Hepatic stellate cell (primary cell): Measurements from ENCODE around the gene PKP4.

Experiments used
- DNase-seq: peaks from one replicate; pipeline ENCODE4 v3.0.0; 2011; ENCODE audit warnings: low spot score

The PKP4 gene

GRCh38 chr2:158542577-158542976 lies 85.8 kb downstream of the PKP4 start:
- no peak for DNase-seq

- DNase-seq, result no peak
Measured at GRCh38 chr2:158543957-158544356, 87.2 kb downstream of the PKP4 start.

GRCh38 chr2:158544998-158545397 lies 88.2 kb downstream of the PKP4 start:
- no peak for DNase-seq

- DNase-seq, result no peak
Measured at GRCh38 chr2:158546412-158547144, 89.8 kb downstream of the PKP4 start.

GRCh38 chr2:158553257-158553656 lies 96.5 kb downstream of the PKP4 start:
- DNase-seq, result no peak

GRCh38 chr2:158554996-158555395 lies 98.2 kb downstream of the PKP4 start:
- DNase-seq, result no peak

- DNase-seq, result no peak
Measured at GRCh38 chr2:158556124-158556523, 99.4 kb downstream of the PKP4 start.

GRCh38 chr2:158557752-158558151 lies 101.0 kb downstream of the PKP4 start:
- no peak for DNase-seq

- no peak for DNase-seq
Measured at GRCh38 chr2:158559252-158559651, 102.5 kb downstream of the PKP4 start.

GRCh38 chr2:158560259-158560658 lies 103.5 kb downstream of the PKP4 start:
- DNase-seq, result no peak

- DNase-seq, result no peak
Measured at GRCh38 chr2:158561054-158561453, 104.3 kb downstream of the PKP4 start.

- DNase-seq, result no peak
Measured at GRCh38 chr2:158567208-158567607, 110.5 kb downstream of the PKP4 start.

GRCh38 chr2:158569284-158569683 lies 112.5 kb downstream of the PKP4 start:
- no peak for DNase-seq

- no peak for DNase-seq
Measured at GRCh38 chr2:158570869-158571268, 114.1 kb downstream of the PKP4 start.

GRCh38 chr2:158573739-158574138 lies 117.0 kb downstream of the PKP4 start:
- no peak for DNase-seq

GRCh38 chr2:158575051-158575635 lies 118.4 kb downstream of the PKP4 start:
- no peak for DNase-seq

GRCh38 chr2:158577141-158577540 lies 120.4 kb downstream of the PKP4 start:
- no peak for DNase-seq

- DNase-seq, result no peak
Measured at GRCh38 chr2:158578703-158579330, 122.1 kb downstream of the PKP4 start.

GRCh38 chr2:158579928-158580327 lies 123.2 kb downstream of the PKP4 start:
- DNase-seq, result no peak

- no peak for DNase-seq
Measured at GRCh38 chr2:158580760-158581159, 124.0 kb downstream of the PKP4 start.

- DNase-seq, result no peak
Measured at GRCh38 chr2:158582670-158583069, 125.9 kb downstream of the PKP4 start.

GRCh38 chr2:158583923-158584322 lies 127.2 kb downstream of the PKP4 start:
- no peak for DNase-seq

- peak; percentile 14 for DNase-seq
Measured at GRCh38 chr2:158586491-158586890, 129.7 kb downstream of the PKP4 start.

- DNase-seq, result no peak
Measured at GRCh38 chr2:158589303-158589702, 132.6 kb downstream of the PKP4 start.
